ENCODE measurements around the gene SLC39A5.
"Not testable (repeated sequence)": the region's sequence is repeated elsewhere in the genome, so short reads cannot be mapped to it uniquely, and the experiment has no call there.

The SLC39A5 gene

DNA sequence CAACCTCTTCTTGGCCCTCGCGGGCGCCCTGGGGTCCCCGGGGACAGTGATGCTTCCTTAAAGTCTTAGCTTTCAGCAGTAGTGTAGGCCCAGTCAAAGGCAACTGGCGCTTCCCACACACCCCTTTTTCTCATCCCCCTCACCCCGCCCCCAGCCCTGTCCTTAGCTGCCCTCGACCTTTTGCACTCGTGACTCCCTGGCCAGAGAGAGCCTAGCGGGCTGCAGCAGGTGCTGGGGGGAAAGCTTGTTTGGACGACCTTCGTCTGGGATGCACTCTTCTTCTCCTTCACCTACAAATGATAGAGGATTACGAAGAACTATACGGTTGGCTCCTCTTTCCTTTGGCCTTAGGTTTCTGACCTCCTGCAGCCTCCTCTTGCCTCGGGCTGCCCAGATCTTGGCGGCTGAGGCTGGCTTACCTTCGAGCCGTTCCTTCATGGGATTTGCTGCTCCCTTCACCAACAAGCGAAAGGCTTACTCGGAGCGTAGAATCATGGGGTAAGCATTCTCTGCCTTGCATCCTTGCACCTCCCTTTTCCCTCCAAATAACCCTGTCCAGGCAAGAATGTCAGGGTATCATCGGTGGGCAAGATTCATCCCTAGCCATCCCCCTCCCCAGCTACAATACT is 37.7 kb downstream of the SLC39A5 start:
- no peak for DNase-seq
- TF ChIP-seq CTCF (IDR thresholded peaks at IDR 0.05): no peak
- peak overlapping the region; percentile 83 to 92 for H3K27ac ChIP-seq
- no peaks in the 10 kb centered on the region for H3K27me3 ChIP-seq
- intact Hi-C loops (cut with DNase I; ENCODE audit: low total_unique reads): no loop called here
- peaks cover 0 to 34% (median 19%) of the 10 kb centered on the region in 4 donors for H3K4me1 ChIP-seq
- H3K4me3 ChIP-seq: peak overlapping the region; percentile 59 to 73
- peaks cover 3 to 32% (median 9%) of the 10 kb centered on the region in 3 donors for H3K36me3 ChIP-seq
- no peaks in the 10 kb centered on the region for H3K9me3 ChIP-seq

GRCh38 chr12:56271031-56271430 is 41.2 kb downstream of the SLC39A5 start:
- peaks cover 0 to 31% (median 17%) of the 10 kb centered on the region in 4 donors for H3K4me1 ChIP-seq
- H3K9me3 ChIP-seq: no peaks in the 10 kb centered on the region
- DNase-seq: no peak
- peak overlapping the region; percentile 61 to 75 for H3K27ac ChIP-seq
- H3K36me3 ChIP-seq: peaks cover 36 to 66% (median 43%) of the 10 kb centered on the region in 3 donors
- peak; percentile 35 to 39 for TF ChIP-seq CTCF (IDR thresholded peaks at IDR 0.05)
- no peak overlapping the region for H3K4me3 ChIP-seq
- no peaks in the 10 kb centered on the region for H3K27me3 ChIP-seq
- intact Hi-C loops (cut with DNase I; ENCODE audit: low total_unique reads): no loop called here

DNA sequence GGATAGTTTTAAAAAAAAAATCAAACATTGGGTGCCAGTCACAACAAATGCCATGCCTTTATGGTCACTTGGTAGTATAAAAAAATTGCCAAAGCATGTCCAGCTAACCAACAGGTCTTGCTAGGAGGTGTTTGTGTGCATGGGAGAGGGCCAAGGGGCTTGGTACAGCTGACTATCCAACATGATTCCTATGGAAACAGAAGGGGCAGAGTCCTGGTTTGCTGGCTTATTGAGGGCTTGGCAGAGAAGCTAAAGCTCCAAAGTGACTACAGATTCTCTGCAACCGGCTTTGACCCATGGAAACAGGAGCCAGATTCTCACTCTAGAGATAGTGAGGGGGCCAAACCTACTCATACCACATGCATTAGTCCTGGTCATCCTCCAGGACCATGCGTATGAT is 42.6 kb downstream of the SLC39A5 start:
- H3K4me1 ChIP-seq: peaks cover 0 to 24% (median 12%) of the 10 kb centered on the region in 4 donors
- H3K27me3 ChIP-seq; DNase-seq; H3K4me3 ChIP-seq; H3K9me3 ChIP-seq; intact Hi-C loops (cut with DNase I; ENCODE audit: low total_unique reads): not testable (repeated sequence)
- H3K27ac ChIP-seq: peak overlapping the region in 1 of 2 donors; percentile 75
- H3K36me3 ChIP-seq: peaks cover 48 to 81% (median 55%) of the 10 kb centered on the region in 3 donors

- no peaks in the 10 kb centered on the region for H3K9me3 ChIP-seq
- H3K27me3 ChIP-seq: no peaks in the 10 kb centered on the region
- H3K4me1 ChIP-seq: peaks cover 0 to 18% (median 6%) of the 10 kb centered on the region in 4 donors
- no peak for TF ChIP-seq CTCF (IDR thresholded peaks at IDR 0.05)
- H3K4me3 ChIP-seq: no peak overlapping the region
- intact Hi-C loops (cut with DNase I; ENCODE audit: low total_unique reads): no loop called here
- H3K36me3 ChIP-seq: peaks cover 65 to 99% (median 68%) of the 10 kb centered on the region in 3 donors
- no peak overlapping the region for H3K27ac ChIP-seq
- DNase-seq: no peak
Measured at GRCh38 chr12:56274299-56274698, 44.4 kb downstream of the SLC39A5 start.

DNA sequence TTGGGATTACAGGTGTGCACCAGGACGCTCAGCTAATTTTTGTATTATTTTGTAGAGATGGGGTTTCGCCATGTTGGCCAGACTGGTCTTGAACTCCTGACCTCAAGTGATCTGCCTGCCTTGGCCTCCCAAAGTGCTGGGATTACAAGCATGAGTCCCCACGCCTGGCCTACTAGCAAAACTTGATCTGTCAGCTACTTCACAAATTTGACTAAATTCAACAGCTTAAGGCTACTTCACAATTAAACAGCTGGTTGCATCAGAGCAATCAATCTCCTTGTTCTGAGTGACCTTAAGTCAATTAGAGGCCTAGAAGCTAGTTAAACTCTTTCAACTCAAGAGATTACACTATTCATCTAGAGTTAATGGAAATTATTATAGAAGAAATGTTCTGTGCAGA is 49.1 kb downstream of the SLC39A5 start:
- intact Hi-C loops (cut with DNase I; ENCODE audit: low total_unique reads): no loop called here
- Histone ChIP-seq H3K27ac (no peak overlapping the region), H3K36me3 (peaks cover 90 to 100% (median 97%) of the 10 kb centered on the region in 3 donors), H3K4me3 (no peak overlapping the region), H3K27me3 (no peaks in the 10 kb centered on the region), H3K9me3 (no peaks in the 10 kb centered on the region), H3K4me1 (no peaks in the 10 kb centered on the region)
- TF ChIP-seq CTCF (IDR thresholded peaks at IDR 0.05): no peak
- no peak for DNase-seq

DNA sequence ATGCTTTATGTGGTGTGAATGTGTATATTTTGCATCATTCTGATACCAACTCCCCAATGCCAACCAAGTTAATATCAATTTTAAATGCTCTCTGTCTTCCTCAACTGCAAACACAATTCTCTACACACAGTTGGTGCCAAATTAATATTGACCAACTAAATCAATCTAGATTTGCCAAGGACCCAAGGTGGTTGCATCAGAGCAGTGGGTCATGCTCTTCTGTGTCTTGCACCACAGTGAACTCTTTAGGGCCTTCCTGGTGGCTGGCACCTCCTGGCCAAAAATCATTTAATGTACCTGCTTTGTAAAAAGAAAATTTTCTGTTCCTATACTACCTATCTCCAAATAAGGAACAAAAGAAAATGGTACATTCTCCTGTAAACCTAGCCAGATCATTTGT is 51.0 kb downstream of the SLC39A5 start:
- DNase-seq: no peak
- no peak for TF ChIP-seq CTCF (IDR thresholded peaks at IDR 0.05)
- H3K27me3 ChIP-seq: no peaks in the 10 kb centered on the region
- no peak overlapping the region for H3K4me3 ChIP-seq
- intact Hi-C loops (cut with DNase I; ENCODE audit: low total_unique reads): no loop called here
- H3K36me3 ChIP-seq: peaks cover 83 to 100% (median 89%) of the 10 kb centered on the region in 3 donors
- no peak overlapping the region for H3K27ac ChIP-seq
- no peaks in the 10 kb centered on the region for H3K4me1 ChIP-seq
- no peaks in the 10 kb centered on the region for H3K9me3 ChIP-seq
